Caco-2 (cell line): ENCODE measurements around the gene KNSTRN. TPM values are rescaled to one million over a fixed set of nuclear protein-coding genes. Genes with fewer than 3 reads are reported as not detected.

Experiments used
- BruUV-seq: library from RNA; stranded (reverse); fragments of 400-500 nt; replicated peaks from 2 replicates; lab custom pipeline; 2021; lab: Mats Ljungman, UMichigan
- CTCF ChIA-PET: fragments of 300-600 bp; sonication (Branson Sonifier 250); formaldehyde crosslinking; loops from one replicate; lab custom pipeline; 2022; ENCODE audit warnings: antibody characterized with exemption; lab: Charles Lee
- POLR2A ChIA-PET: fragments of 300-600 bp; sonication (Branson Sonifier 250); formaldehyde crosslinking; loops from one replicate; lab custom pipeline; 2022; ENCODE audit warnings: antibody characterized with exemption; lab: Charles Lee
- DNase-seq, 2 experiments: peaks; one replicate each; pipeline versions ENCODE4 v3.0.0 to v3.0.0-alpha.2; 2020 to 2022
- H3K27me3 ChIP-seq: replicated peaks from 2 replicates; pipeline ENCODE4 v1.6.0; 2011; ENCODE audit warnings: low read length; ENCODE audit not compliant: control insufficient read depth, insufficient read depth
- H3K36me3 ChIP-seq: 2 replicates; pipeline ENCODE4 v1.5.1; 2011; ENCODE audit warnings: low read length; ENCODE audit not compliant: control insufficient read depth, insufficient read depth
- H3K4me1 ChIP-seq: fragments of 250-450 bp; sonication (Bioruptor Pico); 2 replicates; pipeline ENCODE4 v1.5.1; 2020; ENCODE audit warnings: mild to moderate bottlenecking
- H3K4me3 ChIP-seq: 2 replicates; pipeline ENCODE4 v1.5.1; 2011; ENCODE audit warnings: low read depth, mild to moderate bottlenecking, control low read depth, low read length
- H3K9me3 ChIP-seq: fragments of 250-450 bp; sonication (Bioruptor Pico); 2 replicates; pipeline ENCODE4 v1.5.1; 2020; ENCODE audit warnings: mild to moderate bottlenecking, moderate library complexity
- H3K27ac Mint-ChIP-seq: one replicate; pipeline ENCODE4 v1.8.0; 2022; ENCODE audit warnings: mixed read lengths; ENCODE audit not compliant: unreplicated experiment
- H3K27me3 Mint-ChIP-seq: one replicate; pipeline ENCODE4 v1.8.0; 2022; ENCODE audit warnings: mixed read lengths; ENCODE audit not compliant: insufficient read depth, unreplicated experiment
- H3K36me3 Mint-ChIP-seq: one replicate; pipeline ENCODE4 v1.8.0; 2022; ENCODE audit warnings: mild to moderate bottlenecking, mixed read lengths; ENCODE audit not compliant: insufficient read depth, unreplicated experiment
- H3K4me1 Mint-ChIP-seq: one replicate; pipeline ENCODE4 v1.8.0; 2022; ENCODE audit warnings: low read depth, mixed read lengths; ENCODE audit not compliant: unreplicated experiment
- H3K4me3 Mint-ChIP-seq: one replicate; pipeline ENCODE4 v1.8.0; 2022; ENCODE audit warnings: mild to moderate bottlenecking, moderate library complexity, mixed read lengths; ENCODE audit not compliant: unreplicated experiment
- H3K9me3 Mint-ChIP-seq: one replicate; pipeline ENCODE4 v1.8.0; 2022; ENCODE audit warnings: mixed read lengths; ENCODE audit not compliant: unreplicated experiment
- intact Hi-C: fragments of 100-400 bp; cut with micrococcal nuclease; formaldehyde crosslinking; loops from one replicate; pipeline ENCODE4 v1.10.0; 2022; ENCODE audit not compliant: unreplicated experiment
- total RNA-seq: library from RNA; stranded (reverse); gene quantifications from 2 replicates; pipeline ENCODE4 v1.2.3, GENCODE V29; 2022
- TF ChIP-seq, protein P1 (sequence below), 2 experiments: fragments of 200-600 bp in 1 of 2; IDR thresholded peaks; 1 replicate in 1 of 2; 2 replicates in 1 of 2; pipeline versions ENCODE4 v1.5.1 to v1.8.0; 2011 to 2022; ENCODE audit warnings: antibody characterized with exemption in 1 of 2, control low read depth in 1 of 2, inconsistent platforms in 1 of 2, low read depth in 1 of 2, low read length in 1 of 2, mild to moderate bottlenecking in 1 of 2, moderate library complexity in 1 of 2; ENCODE audit not compliant: insufficient read depth in 1 of 2, severe bottlenecking in 1 of 2, unreplicated experiment in 1 of 2

The KNSTRN gene
- total RNA-seq, 1 experiment from 2014 or later: 74.7 TPM

DNA sequence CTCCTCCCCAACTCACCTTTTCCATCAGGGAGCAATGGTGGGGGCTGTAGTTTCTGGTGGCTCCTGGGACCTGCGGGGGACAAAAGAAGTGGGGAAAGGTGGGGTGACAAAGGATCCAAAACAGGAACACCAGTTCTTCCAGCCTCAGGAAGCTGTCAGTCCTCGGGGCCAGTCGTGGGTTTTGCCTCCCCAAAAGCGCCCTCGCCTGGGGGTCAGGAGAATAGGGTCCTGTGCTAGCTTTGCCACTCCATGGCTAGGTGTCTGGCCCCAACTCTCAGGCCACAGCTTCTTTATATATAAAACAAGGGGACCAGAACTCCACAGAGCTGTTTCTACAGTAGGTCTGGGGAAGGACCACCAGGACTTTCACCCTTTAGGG is 45.8 kb upstream of the KNSTRN start:
- H3K27ac Mint-ChIP-seq: no peak overlapping the region
- Histone ChIP-seq H3K4me1 (peaks cover 22% of the 10 kb centered on the region), H3K36me3 (no peaks in the 10 kb centered on the region), H3K4me3 (no peak overlapping the region), H3K9me3 (no peaks in the 10 kb centered on the region), H3K27me3 (no peaks in the 10 kb centered on the region)
- BruUV-seq: no TSS peak
- no peaks in the 10 kb centered on the region for H3K9me3 Mint-ChIP-seq
- DNase-seq: no peak
- H3K4me3 Mint-ChIP-seq: no peak overlapping the region
- CTCF ChIA-PET: interaction anchor here (0.6 to 6.1 kb wide), 15 partner anchors 12 to 247 kb away, joined by 3 to 60 read pairs (median 6); partner anchors contain the start of genes BAHD1, INAFM2, IVD and PLCB2
- H3K27me3 Mint-ChIP-seq: no peaks in the 10 kb centered on the region
- H3K4me1 Mint-ChIP-seq: peaks cover 26% of the 10 kb centered on the region
- TF ChIP-seq, protein P1, sequence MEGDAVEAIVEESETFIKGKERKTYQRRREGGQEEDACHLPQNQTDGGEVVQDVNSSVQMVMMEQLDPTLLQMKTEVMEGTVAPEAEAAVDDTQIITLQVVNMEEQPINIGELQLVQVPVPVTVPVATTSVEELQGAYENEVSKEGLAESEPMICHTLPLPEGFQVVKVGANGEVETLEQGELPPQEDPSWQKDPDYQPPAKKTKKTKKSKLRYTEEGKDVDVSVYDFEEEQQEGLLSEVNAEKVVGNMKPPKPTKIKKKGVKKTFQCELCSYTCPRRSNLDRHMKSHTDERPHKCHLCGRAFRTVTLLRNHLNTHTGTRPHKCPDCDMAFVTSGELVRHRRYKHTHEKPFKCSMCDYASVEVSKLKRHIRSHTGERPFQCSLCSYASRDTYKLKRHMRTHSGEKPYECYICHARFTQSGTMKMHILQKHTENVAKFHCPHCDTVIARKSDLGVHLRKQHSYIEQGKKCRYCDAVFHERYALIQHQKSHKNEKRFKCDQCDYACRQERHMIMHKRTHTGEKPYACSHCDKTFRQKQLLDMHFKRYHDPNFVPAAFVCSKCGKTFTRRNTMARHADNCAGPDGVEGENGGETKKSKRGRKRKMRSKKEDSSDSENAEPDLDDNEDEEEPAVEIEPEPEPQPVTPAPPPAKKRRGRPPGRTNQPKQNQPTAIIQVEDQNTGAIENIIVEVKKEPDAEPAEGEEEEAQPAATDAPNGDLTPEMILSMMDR (IDR thresholded peaks at IDR 0.05; ENCODE audit: insufficient read depth in 1 of 2, low read depth in 1 of 2, low read length in 1 of 2, severe bottlenecking in 1 of 2, unreplicated experiment in 1 of 2): peak in 1 of 2 experiments; percentile 36
- POLR2A ChIA-PET: interaction anchor here (0.5 kb wide), 1 partner anchor 18 kb away, joined by 3 read pairs; no protein-coding TSS in a partner anchor
- intact Hi-C loops: no loop called here
- H3K36me3 Mint-ChIP-seq: no peaks in the 10 kb centered on the region

DNA sequence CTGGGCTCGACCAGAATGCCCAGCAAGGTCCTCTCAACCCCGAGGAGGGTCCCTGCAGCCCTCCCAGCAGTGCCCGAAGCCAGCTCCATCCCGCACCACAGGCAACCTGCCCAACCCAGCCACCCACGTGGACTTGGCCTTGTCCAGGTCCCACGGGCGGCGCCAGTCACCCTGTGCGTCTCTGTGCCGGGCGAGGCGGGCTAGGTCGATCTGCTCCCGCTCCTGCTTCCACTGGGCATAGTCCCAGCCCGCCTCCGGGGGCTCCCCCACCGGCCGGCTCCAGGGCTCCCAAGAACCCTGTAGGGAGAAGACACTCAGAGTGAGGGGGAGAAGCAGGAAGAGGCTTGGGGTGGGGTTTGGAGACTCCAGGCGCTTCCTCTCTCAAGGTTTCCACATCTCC is 44.9 kb upstream of the KNSTRN start:
- Mint-ChIP-seq H3K4me1 (peaks cover 26% of the 10 kb centered on the region), H3K4me3 (no peak overlapping the region), H3K27me3 (no peaks in the 10 kb centered on the region), H3K27ac (no peak overlapping the region), H3K9me3 (no peaks in the 10 kb centered on the region), H3K36me3 (no peaks in the 10 kb centered on the region)
- CTCF ChIA-PET: interaction anchor here (0.6 to 6.1 kb wide), 19 partner anchors 10 to 807 kb away, joined by 3 to 60 read pairs (median 6); partner anchors contain the start of genes BAHD1, INAFM2, IVD and KNSTRN
- Histone ChIP-seq H3K27me3 (no peaks in the 10 kb centered on the region), H3K4me1 (peaks cover 22% of the 10 kb centered on the region), H3K9me3 (no peaks in the 10 kb centered on the region), H3K36me3 (no peaks in the 10 kb centered on the region), H3K4me3 (no peak overlapping the region)
- intact Hi-C loops: no loop called here
- no TSS peak for BruUV-seq
- no peak for DNase-seq
- TF ChIP-seq, protein P1 (IDR thresholded peaks at IDR 0.05; ENCODE audit: insufficient read depth in 1 of 2, low read depth in 1 of 2, low read length in 1 of 2, severe bottlenecking in 1 of 2, unreplicated experiment in 1 of 2): no peak
- POLR2A ChIA-PET: no interaction called here

DNA sequence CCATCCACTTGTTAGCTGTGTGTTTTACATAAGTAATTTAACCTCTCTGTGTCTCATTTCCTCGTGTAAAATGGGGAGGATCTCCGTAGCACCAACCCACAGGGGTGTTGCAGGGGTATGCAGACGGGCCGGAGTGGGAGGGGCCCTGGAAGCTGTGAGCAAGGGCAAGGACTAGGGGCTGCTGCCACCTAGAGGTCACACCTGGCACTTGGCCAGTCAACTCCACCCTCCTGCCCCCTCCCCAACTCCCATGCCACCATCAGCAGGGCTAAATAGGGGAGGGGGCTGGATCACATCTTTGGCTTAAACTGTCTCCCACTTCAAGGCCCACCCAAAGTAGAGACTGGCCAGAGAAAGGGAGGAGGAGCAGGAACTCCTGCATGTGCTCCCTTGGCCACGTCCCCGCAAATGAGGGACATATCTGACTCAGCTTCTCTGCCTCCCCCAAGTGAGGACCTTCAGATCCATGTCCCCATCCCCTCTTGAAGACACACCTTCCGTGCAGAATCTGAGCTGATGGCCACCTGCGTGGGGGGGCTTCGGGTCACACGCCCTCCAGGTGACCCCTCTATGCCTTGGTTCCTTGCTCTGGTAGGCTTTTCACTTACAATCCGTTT is 44.4 kb upstream of the KNSTRN start:
- ChIA-PET POLR2A (interaction anchor here (0.6 kb wide), 2 partner anchors 10 to 56 kb away, joined by 3 to 6 read pairs; no protein-coding TSS in a partner anchor), CTCF (interaction anchor here (0.6 to 6.1 kb wide), 19 partner anchors 10 to 806 kb away, joined by 3 to 60 read pairs (median 6); partner anchors contain the start of genes INAFM2, IVD, KNSTRN and PLCB2)
- Mint-ChIP-seq H3K4me1 (peaks cover 26% of the 10 kb centered on the region), H3K9me3 (no peaks in the 10 kb centered on the region), H3K36me3 (no peaks in the 10 kb centered on the region), H3K27ac (no peak overlapping the region), H3K27me3 (no peaks in the 10 kb centered on the region), H3K4me3 (no peak overlapping the region)
- H3K27me3 ChIP-seq: no peaks in the 10 kb centered on the region
- H3K4me3 ChIP-seq: no peak overlapping the region
- TF ChIP-seq, protein P1 (IDR thresholded peaks at IDR 0.05; ENCODE audit: insufficient read depth in 1 of 2, low read depth in 1 of 2, low read length in 1 of 2, severe bottlenecking in 1 of 2, unreplicated experiment in 1 of 2): peak; percentile 91 to 95
- no peaks in the 10 kb centered on the region for H3K36me3 ChIP-seq
- intact Hi-C loops: loop anchor here (1.0 kb wide), 2 partner anchors 17 to 59 kb away; no protein-coding TSS in a partner anchor
- no peaks in the 10 kb centered on the region for H3K9me3 ChIP-seq
- H3K4me1 ChIP-seq: peaks cover 22% of the 10 kb centered on the region
- no TSS peak for BruUV-seq
- peak; percentile 84 to 87 for DNase-seq
